HepG2 (cell line): ENCODE data around the gene SLC39A10. TPM values are rescaled to one million over a fixed set of nuclear protein-coding genes. Genes with fewer than 3 reads are reported as not detected.

ENCODE experiments used
- ATAC-seq: fragments of 200-7000 bp; cut with Tn5 transposase; 3 replicates; pipeline ENCODE4 v1.9.1; 2020; ENCODE audit warnings: mild to moderate bottlenecking, moderate library complexity
- BruUV-seq: library from RNA; stranded (reverse); fragments of 400-500 nt; replicated peaks from 2 replicates; lab custom pipeline; 2021; lab: Mats Ljungman, UMichigan
- CTCF ChIA-PET: fragments of 300-600 bp; formaldehyde crosslinking; extraction: SDS; loops from one replicate; lab custom pipeline; 2021; ENCODE audit warnings: low total read pairs, inconsistent platforms, low intra/inter-chr PET ratio; lab: Yijun Ruan, JAX
- POLR2A ChIA-PET: fragments of 350-600 bp; sonication (Branson Sonifier 250); formaldehyde crosslinking; loops from one replicate; lab custom pipeline; 2020; ENCODE audit warnings: antibody characterized with exemption, inconsistent platforms; lab: Yijun Ruan, JAX
- DNase-seq: peaks from one replicate; pipeline ENCODE4 v3.0.0-alpha.2; 2015; ENCODE audit warnings: low spot score
- FAIRE-seq: peaks from 3 replicates; lab custom pipeline; 2011; peaks lifted over from hg19 to GRCh38; lab: Jason Lieb, UNC
- H2AFZ ChIP-seq: one replicate; pipeline ENCODE4 v1.6.1; 2011; ENCODE audit warnings: low read length, inconsistent platforms
- H3K27ac ChIP-seq: fragments of 300-600 bp; 3 replicates; pipeline ENCODE4 v1.8.0; 2011; ENCODE audit warnings: mixed run types, mild to moderate bottlenecking, mixed read lengths, low read length, inconsistent platforms; ENCODE audit not compliant: insufficient read depth; ENCODE audit errors: extremely low read length
- H3K27me3 ChIP-seq, 2 experiments: fragments of 200-600 bp in 1 of 2; 2 replicates in 1 of 2; 3 replicates in 1 of 2; pipeline versions ENCODE4 v1.6.0 to v1.8.0; 2011; ENCODE audit warnings: low read length in 2 of 2, mild to moderate bottlenecking in 2 of 2, moderate library complexity in 2 of 2, inconsistent platforms in 1 of 2; ENCODE audit not compliant: insufficient read depth in 2 of 2, control insufficient read depth in 1 of 2
- H3K36me3 ChIP-seq, 2 experiments: fragments of 200-600 bp in 1 of 2; replicated peaks in 1 of 2; 2 replicates in 1 of 2; 3 replicates in 1 of 2; pipeline versions ENCODE4 v1.5.1 to v1.8.0; 2011; ENCODE audit warnings: low read length in 2 of 2, inconsistent platforms in 1 of 2; ENCODE audit not compliant: insufficient read depth in 2 of 2, control insufficient read depth in 1 of 2
- H3K4me1 ChIP-seq: 2 replicates; pipeline ENCODE4 v1.5.1; 2012; ENCODE audit warnings: low read length, inconsistent platforms; ENCODE audit not compliant: insufficient read depth
- H3K4me2 ChIP-seq: 2 replicates; pipeline ENCODE4 v1.6.0; 2011; ENCODE audit warnings: low read depth, low read length, inconsistent platforms
- H3K4me3 ChIP-seq, 3 experiments: fragments of 200-600 bp in 1 of 3; sonication (generic), shearing (Covaris generic) in 1 of 3; replicated peaks in 1 of 3; 2 replicates each; pipeline ENCODE4 v1.5.1; 2011 to 2016; ENCODE audit warnings: low read length in 3 of 3, inconsistent platforms in 2 of 3, low read depth in 2 of 3, mild to moderate bottlenecking in 2 of 3, control low read depth in 1 of 3, mixed read lengths in 1 of 3; ENCODE audit not compliant: insufficient read depth in 1 of 3
- H3K79me2 ChIP-seq: one replicate; pipeline ENCODE4 v1.6.1; 2011; ENCODE audit warnings: low read length, inconsistent platforms; ENCODE audit not compliant: insufficient read depth
- H3K9ac ChIP-seq: 2 replicates; pipeline ENCODE4 v1.6.0; 2011; ENCODE audit warnings: mild to moderate bottlenecking, low read depth, low read length, inconsistent platforms; ENCODE audit not compliant: insufficient read depth
- H3K9me3 ChIP-seq: 2 replicates; pipeline ENCODE4 v1.5.1; 2012; ENCODE audit warnings: mild to moderate bottlenecking, low read length
- H4K20me1 ChIP-seq: 2 replicates; pipeline ENCODE4 v1.6.0; 2011; ENCODE audit warnings: inconsistent platforms, mild to moderate bottlenecking, low read length, moderate library complexity; ENCODE audit not compliant: insufficient read depth
- CSRNP2 ChIP-seq: sonication (generic); formaldehyde crosslinking; conservative IDR thresholded peaks from 2 replicates; pipeline ENCODE4 v1.8.0; 2022; ENCODE audit warnings: low read depth, missing genetic modification reagents
- ELF4 ChIP-seq: sonication (generic); formaldehyde crosslinking; IDR thresholded peaks from 2 replicates; pipeline ENCODE4 v1.5.0; 2020; ENCODE audit warnings: missing genetic modification reagents, mild to moderate bottlenecking, moderate library complexity, borderline replicate concordance
- FLYWCH1 ChIP-seq: sonication (generic); formaldehyde crosslinking; IDR thresholded peaks from 2 replicates; pipeline ENCODE4 v1.8.1; 2023; ENCODE audit warnings: mild to moderate bottlenecking, missing genetic modification reagents
- GPN1 ChIP-seq: sonication (generic); formaldehyde crosslinking; IDR thresholded peaks from 2 replicates; pipeline ENCODE4 v1.5.1; 2020; ENCODE audit warnings: missing genetic modification reagents, borderline replicate concordance
- NFE2L1 ChIP-seq: sonication (generic); formaldehyde crosslinking; IDR thresholded peaks from 2 replicates; pipeline ENCODE4 v1.4.0; 2020; ENCODE audit warnings: missing genetic modification reagents, mild to moderate bottlenecking, borderline replicate concordance
- RFX1 ChIP-seq: fragments of 450-650 bp; IDR thresholded peaks from 2 replicates; pipeline ENCODE4 v1.6.1; 2017
- SOX13 ChIP-seq, 3 experiments: fragments of 450-650 bp in 1 of 3; sonication (generic) in 1 of 3; formaldehyde crosslinking in 1 of 3; IDR thresholded peaks in 2 of 3; conservative IDR thresholded peaks in 1 of 3; 2 replicates each; pipeline versions ENCODE4 v1.5.0 to v1.6.1; 2016 to 2020; ENCODE audit warnings: antibody characterized with exemption in 1 of 3, mild to moderate bottlenecking in 1 of 3, missing compliant biosample characterization in 1 of 3, missing genetic modification reagents in 1 of 3, moderate library complexity in 1 of 3
- SUZ12 ChIP-seq: fragments of 150-350 bp; IDR thresholded peaks from 2 replicates; pipeline ENCODE4 v1.6.1; 2014; ENCODE audit warnings: low read depth, low read length
- ZBTB2 ChIP-seq: sonication (generic); formaldehyde crosslinking; IDR thresholded peaks from 2 replicates; pipeline ENCODE4 v1.8.0; 2022; ENCODE audit warnings: low read depth, missing genetic modification reagents
- ZMAT3 ChIP-seq: sonication (generic); formaldehyde crosslinking; conservative IDR thresholded peaks from 2 replicates; pipeline ENCODE4 v1.7.0; 2021; ENCODE audit warnings: missing genetic modification reagents
- ZNF136 ChIP-seq: sonication (generic); formaldehyde crosslinking; IDR thresholded peaks from 2 replicates; pipeline ENCODE4 v1.8.1; 2022; ENCODE audit warnings: low read depth, mild to moderate bottlenecking, moderate library complexity, missing genetic modification reagents
- ZNF18 ChIP-seq: sonication (generic); formaldehyde crosslinking; IDR thresholded peaks from 2 replicates; pipeline ENCODE4 v1.8.0; 2022; ENCODE audit warnings: mild to moderate bottlenecking, missing genetic modification reagents; ENCODE audit not compliant: insufficient replicate concordance
- ZNF550 ChIP-seq: sonication (generic); formaldehyde crosslinking; IDR thresholded peaks from 2 replicates; pipeline ENCODE4 v1.4.0; 2020; ENCODE audit warnings: mild to moderate bottlenecking, missing genetic modification reagents, borderline replicate concordance
- ZNF556 ChIP-seq: sonication (generic); formaldehyde crosslinking; IDR thresholded peaks from 2 replicates; pipeline ENCODE4 v1.4.0; 2020; ENCODE audit warnings: mild to moderate bottlenecking, missing genetic modification reagents, borderline replicate concordance
- ZSCAN9 ChIP-seq: IDR thresholded peaks from 2 replicates; pipeline ENCODE4 v1.6.1; 2016; ENCODE audit warnings: borderline replicate concordance
- WGBS: methylation state at CpG from one replicate; pipeline ENCODE4 v1.1.6; 2017; ENCODE audit warnings: low lambda C conversion rate; 5-methylcytosine and 5-hydroxymethylcytosine counted together
- in situ Hi-C: cut with HindIII; loops from 2 replicates; pipeline ENCODE4 v1.10.0; 2017; ENCODE audit warnings: low pct_unique_long_range_greater_than_20kb; ENCODE audit not compliant: extremely low pct_ligation_motif_present
- intact Hi-C: fragments of 100-400 bp; cut with micrococcal nuclease; formaldehyde crosslinking; loops from one replicate; pipeline ENCODE4 v1.10.0; 2022; ENCODE audit not compliant: unreplicated experiment
- polyA plus RNA-seq, 8 experiments: library from polyadenylated mRNA; depleted of rRNA in 3 of 8; stranded (reverse) in 7 of 8; unstranded in 1 of 8; fragments of >200 nt; fragmentation: Illumina TruSeq in 4 of 8; extraction: Trizol in 4 of 8; gene quantifications; 2 replicates each; pipeline versions ENCODE4 v1.2.1 to v1.2.3, GENCODE V29; 2011 to 2016; ENCODE audit warnings: low read depth in 4 of 8, missing spikeins in 1 of 8, mixed read lengths in 1 of 8; ENCODE audit not compliant: insufficient read depth in 1 of 8
- total RNA-seq, 5 experiments: library from RNA; depleted of rRNA; stranded (reverse); fragments of >200 nt; fragmentation: Illumina TruSeq; extraction: Trizol; gene quantifications; 2 replicates each; pipeline ENCODE4 v1.2.3, GENCODE V29; 2016; ENCODE audit warnings: low read depth in 1 of 5
- TF ChIP-seq, protein P1 (sequence below): IDR thresholded peaks from 2 replicates; pipeline ENCODE4 v1.4.0; 2020; ENCODE audit warnings: mild to moderate bottlenecking, missing genetic modification reagents

Gene SLC39A10
- total and polyA plus RNA-seq, 2 of the 13 experiments (the other 11 are each of a cell fraction or from before 2014, with no cell fraction given): 13.2 to 21.0 TPM

DNA sequence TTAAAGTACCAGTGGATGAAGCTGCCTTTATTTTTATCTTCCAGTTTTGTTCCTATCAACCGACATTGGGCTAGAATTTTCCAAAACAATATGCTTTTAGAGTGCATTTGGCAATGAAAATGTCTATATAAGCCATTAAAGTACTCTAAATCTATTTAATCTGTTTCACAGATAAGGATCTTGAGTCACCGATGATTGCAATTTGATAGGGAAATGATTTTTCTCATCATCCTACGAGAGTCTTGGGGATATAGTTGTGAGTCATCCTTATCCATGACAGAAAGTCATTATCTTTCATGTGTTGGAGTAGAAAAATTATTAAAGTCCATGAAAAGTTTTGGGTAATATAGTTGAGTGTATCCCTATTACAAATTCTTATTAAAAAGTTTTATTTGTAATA is 26.1 kb downstream of the SLC39A10 start:
- H3K27ac ChIP-seq: no peak overlapping the region
- H3K4me1 ChIP-seq: no peaks in the 10 kb centered on the region
- H2AFZ ChIP-seq: no peak overlapping the region
- H3K36me3 ChIP-seq: peaks cover 1 to 6% of the 10 kb centered on the region in 2 experiments; a peak in 3 of 5 replicates
- 95% methylated on average over 3 of the region's 3 CpGs for WGBS
- no peaks in the 10 kb centered on the region for H3K79me2 ChIP-seq
- BruUV-seq: no TSS peak
- no peak overlapping the region for H3K4me3 ChIP-seq
- in situ Hi-C loops (no loop called here), intact Hi-C loops (no loop called here)
- ChIA-PET POLR2A (no interaction called here), CTCF (no interaction called here)
- no peaks in the 10 kb centered on the region for H4K20me1 ChIP-seq
- FAIRE-seq: no peak
- ATAC-seq: no peak
- no peak for DNase-seq
- no peaks in the 10 kb centered on the region for H3K27me3 ChIP-seq
- no peaks in the 10 kb centered on the region for H3K9me3 ChIP-seq
- no peak overlapping the region for H3K4me2 ChIP-seq
- no peak overlapping the region for H3K9ac ChIP-seq
- TF ChIP-seq ZNF18 (no peak), ZNF556 (CRISPR knock-in tag) (no peak), SUZ12 (no peak), ZBTB2 (CRISPR knock-in tag) (no peak), ZNF136 (CRISPR knock-in tag) (no peak), FLYWCH1 (no peak), ZMAT3 (CRISPR knock-in tag) (no peak), CSRNP2 (CRISPR knock-in tag) (no peak), ZSCAN9 (CRISPR knock-in tag) (no peak), RFX1 (no peak), ELF4 (no peak), GPN1 (CRISPR knock-in tag) (no peak), ZNF550 (CRISPR knock-in tag) (no peak), NFE2L1 (CRISPR knock-in tag) (no peak), SOX13 (IDR thresholded peaks at IDR 0.05) (no peak), SOX13 (CRISPR knock-in tag; conservative IDR thresholded peaks at IDR 0.05 in 1 of 2, IDR thresholded peaks at IDR 0.05 in 1 of 2) (no peak)
- TF ChIP-seq, protein P1, sequence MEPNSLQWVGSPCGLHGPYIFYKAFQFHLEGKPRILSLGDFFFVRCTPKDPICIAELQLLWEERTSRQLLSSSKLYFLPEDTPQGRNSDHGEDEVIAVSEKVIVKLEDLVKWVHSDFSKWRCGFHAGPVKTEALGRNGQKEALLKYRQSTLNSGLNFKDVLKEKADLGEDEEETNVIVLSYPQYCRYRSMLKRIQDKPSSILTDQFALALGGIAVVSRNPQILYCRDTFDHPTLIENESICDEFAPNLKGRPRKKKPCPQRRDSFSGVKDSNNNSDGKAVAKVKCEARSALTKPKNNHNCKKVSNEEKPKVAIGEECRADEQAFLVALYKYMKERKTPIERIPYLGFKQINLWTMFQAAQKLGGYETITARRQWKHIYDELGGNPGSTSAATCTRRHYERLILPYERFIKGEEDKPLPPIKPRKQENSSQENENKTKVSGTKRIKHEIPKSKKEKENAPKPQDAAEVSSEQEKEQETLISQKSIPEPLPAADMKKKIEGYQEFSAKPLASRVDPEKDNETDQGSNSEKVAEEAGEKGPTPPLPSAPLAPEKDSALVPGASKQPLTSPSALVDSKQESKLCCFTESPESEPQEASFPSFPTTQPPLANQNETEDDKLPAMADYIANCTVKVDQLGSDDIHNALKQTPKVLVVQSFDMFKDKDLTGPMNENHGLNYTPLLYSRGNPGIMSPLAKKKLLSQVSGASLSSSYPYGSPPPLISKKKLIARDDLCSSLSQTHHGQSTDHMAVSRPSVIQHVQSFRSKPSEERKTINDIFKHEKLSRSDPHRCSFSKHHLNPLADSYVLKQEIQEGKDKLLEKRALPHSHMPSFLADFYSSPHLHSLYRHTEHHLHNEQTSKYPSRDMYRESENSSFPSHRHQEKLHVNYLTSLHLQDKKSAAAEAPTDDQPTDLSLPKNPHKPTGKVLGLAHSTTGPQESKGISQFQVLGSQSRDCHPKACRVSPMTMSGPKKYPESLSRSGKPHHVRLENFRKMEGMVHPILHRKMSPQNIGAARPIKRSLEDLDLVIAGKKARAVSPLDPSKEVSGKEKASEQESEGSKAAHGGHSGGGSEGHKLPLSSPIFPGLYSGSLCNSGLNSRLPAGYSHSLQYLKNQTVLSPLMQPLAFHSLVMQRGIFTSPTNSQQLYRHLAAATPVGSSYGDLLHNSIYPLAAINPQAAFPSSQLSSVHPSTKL (CRISPR knock-in tag): no peak
